HUES64 (cell line): Measurements from ENCODE around the gene RNASEH2A.

Experiments used
- H3K27ac ChIP-seq: 2 replicates; pipeline ENCODE4 v1.7.0; 2013; ENCODE audit warnings: low read depth, low read length, inconsistent platforms
- H3K27me3 ChIP-seq: 2 replicates; pipeline ENCODE4 v1.6.1; 2013; ENCODE audit warnings: mild to moderate bottlenecking, low read length; ENCODE audit not compliant: insufficient read depth
- H3K36me3 ChIP-seq: 2 replicates; pipeline ENCODE4 v1.6.1; 2013; ENCODE audit warnings: mild to moderate bottlenecking, low read length; ENCODE audit not compliant: insufficient read depth
- H3K4me1 ChIP-seq: 2 replicates; pipeline ENCODE4 v1.6.1; 2013; ENCODE audit warnings: mild to moderate bottlenecking, low read length, moderate library complexity; ENCODE audit not compliant: insufficient read depth
- H3K4me3 ChIP-seq: 2 replicates; pipeline ENCODE4 v1.5.1; 2013; ENCODE audit warnings: mild to moderate bottlenecking, low read length, moderate library complexity
- H3K9ac ChIP-seq: 2 replicates; pipeline ENCODE4 v1.6.1; 2013; ENCODE audit warnings: mild to moderate bottlenecking, low read depth, low read length
- H3K9me3 ChIP-seq: 2 replicates; pipeline ENCODE4 v1.6.1; 2013; ENCODE audit warnings: low read depth, low read length; ENCODE audit not compliant: insufficient read depth
- WGBS: fragments of 150-250, 120-280 bp; methylation state at CpG from one replicate; pipeline ENCODE4 v1.1.7; 2013; ENCODE audit warnings: missing lambda C conversion rate; 5-methylcytosine and 5-hydroxymethylcytosine counted together

The RNASEH2A gene

GRCh38 chr19:12783849-12784393 lies 22.5 kb upstream of the RNASEH2A start:
- peaks cover 28% of the 10 kb centered on the region for H3K4me1 ChIP-seq

GRCh38 chr19:12784394-12784870 lies 22.0 kb upstream of the RNASEH2A start:
- H3K4me3 ChIP-seq, result no peak overlapping the region
- no peak overlapping the region for H3K27ac ChIP-seq
- H3K9ac ChIP-seq, result no peak overlapping the region
- no peaks in the 10 kb centered on the region for H3K27me3 ChIP-seq
- no peaks in the 10 kb centered on the region for H3K36me3 ChIP-seq
- H3K4me1 ChIP-seq, result peaks cover 27% of the 10 kb centered on the region
- H3K9me3 ChIP-seq, result no peaks in the 10 kb centered on the region
- 86% methylated on average over 10 of the region's 10 CpGs for WGBS

More at GRCh38 chr19:12783849-12784393, 22.5 kb upstream of the RNASEH2A start:
- Histone ChIP-seq H3K9me3 (no peaks in the 10 kb centered on the region), H3K36me3 (no peaks in the 10 kb centered on the region), H3K27me3 (no peaks in the 10 kb centered on the region), H3K9ac (no peak overlapping the region), H3K4me3 (no peak overlapping the region), H3K27ac (no peak overlapping the region; the same call in 1 of the 2 replicates)
- WGBS, result 47% methylated on average over 18 of the region's 19 CpGs

- Histone ChIP-seq H3K9ac (no peak overlapping the region), H3K4me1 (peaks cover 26% of the 10 kb centered on the region), H3K4me3 (no peak overlapping the region), H3K9me3 (no peaks in the 10 kb centered on the region), H3K27me3 (no peaks in the 10 kb centered on the region), H3K27ac (no peak overlapping the region), H3K36me3 (no peaks in the 10 kb centered on the region)
- 92% methylated on average over 5 of the region's 5 CpGs for WGBS
Observed at GRCh38 chr19:12784871-12785430, 21.4 kb upstream of the RNASEH2A start.

- no peak overlapping the region for H3K4me3 ChIP-seq
- no peak overlapping the region for H3K27ac ChIP-seq
- H3K9me3 ChIP-seq, result no peaks in the 10 kb centered on the region
- H3K4me1 ChIP-seq, result peaks cover 29% of the 10 kb centered on the region
- H3K9ac ChIP-seq, result no peak overlapping the region
- no peaks in the 10 kb centered on the region for H3K36me3 ChIP-seq
- peaks cover 3% of the 10 kb centered on the region for H3K27me3 ChIP-seq
- 84% methylated on average over 4 of the region's 4 CpGs for WGBS
Observed at GRCh38 chr19:12785431-12786031, 20.9 kb upstream of the RNASEH2A start.

- Histone ChIP-seq H3K9ac (no peak overlapping the region), H3K27ac (no peak overlapping the region)
- WGBS, result 85% methylated on average over 18 of the region's 18 CpGs
Observed at GRCh38 chr19:12786141-12786870, 20.1 kb upstream of the RNASEH2A start.

GRCh38 chr19:12786952-12787351 lies 19.4 kb upstream of the RNASEH2A start:
- Histone ChIP-seq H3K36me3 (no peaks in the 10 kb centered on the region), H3K27me3 (peaks cover 17% of the 10 kb centered on the region), H3K4me1 (peaks cover 34% of the 10 kb centered on the region), H3K4me3 (no peak overlapping the region), H3K9me3 (no peaks in the 10 kb centered on the region), H3K27ac (no peak overlapping the region), H3K9ac (no peak overlapping the region)
- 92% methylated on average over 3 of the region's 3 CpGs for WGBS

More at GRCh38 chr19:12786141-12786870, 20.1 kb upstream of the RNASEH2A start:
- H3K4me3 ChIP-seq, result no peak overlapping the region
- no peaks in the 10 kb centered on the region for H3K9me3 ChIP-seq
- H3K4me1 ChIP-seq, result peaks cover 34% of the 10 kb centered on the region
- H3K36me3 ChIP-seq, result no peaks in the 10 kb centered on the region
- H3K27me3 ChIP-seq, result peaks cover 10% of the 10 kb centered on the region

GRCh38 chr19:12787458-12787857 lies 18.9 kb upstream of the RNASEH2A start:
- H3K4me1 ChIP-seq, result peaks cover 34% of the 10 kb centered on the region
- H3K4me3 ChIP-seq, result no peak overlapping the region
- H3K36me3 ChIP-seq, result no peaks in the 10 kb centered on the region
- no peaks in the 10 kb centered on the region for H3K9me3 ChIP-seq
- WGBS, result 91% methylated on average over 10 of the region's 10 CpGs
- no peak overlapping the region for H3K27ac ChIP-seq
- no peak overlapping the region for H3K9ac ChIP-seq
- H3K27me3 ChIP-seq, result peaks cover 22% of the 10 kb centered on the region

- H3K9me3 ChIP-seq, result no peaks in the 10 kb centered on the region
- no peak overlapping the region for H3K9ac ChIP-seq
- H3K4me1 ChIP-seq, result peaks cover 34% of the 10 kb centered on the region
- WGBS, result 83% methylated on average over 3 of the region's 4 CpGs
- H3K27ac ChIP-seq, result peak overlapping the region; percentile 75; the same call in 1 of the 2 replicates
- H3K27me3 ChIP-seq, result peaks cover 28% of the 10 kb centered on the region
- peak overlapping the region; percentile 73; the same call in 1 of the 2 replicates for H3K4me3 ChIP-seq
- no peaks in the 10 kb centered on the region for H3K36me3 ChIP-seq
Observed at GRCh38 chr19:12788042-12788681, 18.2 kb upstream of the RNASEH2A start.

GRCh38 chr19:12788682-12789097 lies 17.7 kb upstream of the RNASEH2A start:
- H3K27me3 ChIP-seq, result peaks cover 28% of the 10 kb centered on the region
- H3K9ac ChIP-seq, result no peak overlapping the region
- H3K4me1 ChIP-seq, result peaks cover 30% of the 10 kb centered on the region
- 14% methylated on average over 12 of the region's 12 CpGs for WGBS
- peak overlapping the region; percentile 73 for H3K4me3 ChIP-seq
- peak overlapping the region; percentile 75; the same call in 1 of the 2 replicates for H3K27ac ChIP-seq
- H3K9me3 ChIP-seq, result no peaks in the 10 kb centered on the region
- no peaks in the 10 kb centered on the region for H3K36me3 ChIP-seq

- no peaks in the 10 kb centered on the region for H3K9me3 ChIP-seq
- H3K27me3 ChIP-seq, result peaks cover 28% of the 10 kb centered on the region
- H3K9ac ChIP-seq, result peak overlapping the region; percentile 14; the same call in 1 of the 2 replicates
- WGBS, result 3% methylated on average over 46 of the region's 46 CpGs
- H3K27ac ChIP-seq, result peak overlapping the region; percentile 75
- H3K4me3 ChIP-seq, result peak overlapping the region; percentile 73
- peaks cover 29% of the 10 kb centered on the region for H3K4me1 ChIP-seq
- H3K36me3 ChIP-seq, result no peaks in the 10 kb centered on the region
Observed at GRCh38 chr19:12789098-12789903, 17.1 kb upstream of the RNASEH2A start.
